GM19452 (cell line): ENCODE measurements around the gene ST8SIA3.
"Not testable (repeated sequence)": the region's sequence is repeated elsewhere in the genome, so short reads cannot be mapped to it uniquely, and the experiment has no call there.

ENCODE experiments used
- ATAC-seq: cut with Tn5 transposase; IDR thresholded peaks from one replicate; pipeline ENCODE4 v1.9.1; 2021; ENCODE audit not compliant: unreplicated experiment

The ST8SIA3 gene

GRCh38 chr18:57364460-57364859 is 12.1 kb downstream of the ST8SIA3 start:
- ATAC-seq = no peak

GRCh38 chr18:57366528-57367081 is 14.2 kb downstream of the ST8SIA3 start:
- ATAC-seq = no peak

- ATAC-seq = no peak
Measured at GRCh38 chr18:57372444-57372843, 20.1 kb downstream of the ST8SIA3 start.

GRCh38 chr18:57373017-57373416 is 20.7 kb downstream of the ST8SIA3 start:
- no peak for ATAC-seq

GRCh38 chr18:57376503-57376902 is 24.1 kb downstream of the ST8SIA3 start:
- ATAC-seq = no peak

- no peak for ATAC-seq
Measured at GRCh38 chr18:57389271-57389670, 36.9 kb downstream of the ST8SIA3 start.

GRCh38 chr18:57390044-57390443 is 37.7 kb downstream of the ST8SIA3 start:
- ATAC-seq = no peak

- ATAC-seq = not testable (repeated sequence)
Measured at GRCh38 chr18:57394749-57395148, 42.4 kb downstream of the ST8SIA3 start.

GRCh38 chr18:57396831-57397230 is 44.5 kb downstream of the ST8SIA3 start:
- ATAC-seq = not testable (repeated sequence)

- no peak for ATAC-seq
Measured at GRCh38 chr18:57397440-57398132, 45.2 kb downstream of the ST8SIA3 start.

- ATAC-seq = no peak
Measured at GRCh38 chr18:57404345-57404744, 52.0 kb downstream of the ST8SIA3 start.

- ATAC-seq = no peak
Measured at GRCh38 chr18:57409650-57410049, 57.3 kb downstream of the ST8SIA3 start.

GRCh38 chr18:57410749-57411148 is 58.4 kb downstream of the ST8SIA3 start:
- ATAC-seq = no peak

GRCh38 chr18:57416542-57416941 is 64.2 kb downstream of the ST8SIA3 start:
- no peak for ATAC-seq
